ENCODE data around the gene CHD5.

DNA sequence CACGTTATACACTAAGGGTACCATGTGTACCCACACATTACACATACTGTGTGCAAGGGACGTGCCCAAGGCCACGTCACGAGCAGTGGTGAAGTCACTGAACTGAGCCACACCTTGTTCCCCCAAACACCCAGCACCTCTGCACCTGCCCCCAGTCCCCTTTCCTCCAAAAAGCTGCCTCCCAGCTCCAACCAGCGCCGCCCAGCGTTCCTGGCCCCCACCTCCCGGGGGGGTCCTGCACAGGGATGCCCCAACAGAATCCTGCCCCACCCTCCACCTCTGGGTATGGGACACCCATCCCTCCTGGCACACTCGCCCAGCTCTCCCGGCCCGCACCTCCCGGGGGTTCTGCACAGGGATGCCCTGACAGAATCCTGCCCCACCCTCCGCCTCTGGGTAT lies 54.1 kb downstream of the CHD5 start:
- TF ChIP-seq EZH2 (IDR thresholded peaks at IDR 0.05; ENCODE audit: insufficient read depth, poor library complexity, severe bottlenecking) (no peak), EZH2phosphoT487 (IDR thresholded peaks at IDR 0.05; ENCODE audit: insufficient read depth, low read depth) (no peak)

Data from GM23248 (cell line).